ENCODE results near the gene CASP9.

Gene CASP9

DNA sequence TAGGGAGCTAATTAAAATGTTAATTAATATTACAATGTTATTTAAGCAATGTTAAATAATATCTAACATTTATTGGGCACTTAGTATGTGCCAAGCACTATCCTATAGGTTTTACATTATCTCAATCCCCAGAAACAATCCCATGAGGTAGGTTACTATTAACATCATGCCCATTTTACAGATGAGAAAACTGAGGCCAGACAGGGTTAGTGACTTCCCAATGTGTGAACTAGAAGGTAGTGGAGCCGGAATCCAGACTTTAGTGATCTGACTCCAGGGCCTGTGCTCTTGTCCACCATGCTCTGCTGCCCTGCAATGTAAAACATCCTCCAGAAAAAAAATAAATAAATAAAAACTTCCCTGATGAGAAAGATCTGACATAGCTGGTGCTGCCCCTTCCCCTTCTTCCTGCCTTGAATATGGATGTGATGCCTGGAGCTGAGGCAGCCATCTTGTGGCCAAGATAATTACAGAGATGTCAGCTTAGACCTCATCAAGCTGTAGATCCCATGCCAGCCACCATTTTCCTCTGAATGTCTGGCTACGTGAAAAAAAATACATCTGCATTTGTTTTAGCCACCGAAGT lies 75.0 kb downstream of the CASP9 start:
- DNase-seq (ENCODE audit: low read depth, low spot score): no peak

GRCh38 chr1:15446212-15446611 lies 77.8 kb downstream of the CASP9 start:
- no peak for DNase-seq (ENCODE audit: low read depth, low spot score)

DNA sequence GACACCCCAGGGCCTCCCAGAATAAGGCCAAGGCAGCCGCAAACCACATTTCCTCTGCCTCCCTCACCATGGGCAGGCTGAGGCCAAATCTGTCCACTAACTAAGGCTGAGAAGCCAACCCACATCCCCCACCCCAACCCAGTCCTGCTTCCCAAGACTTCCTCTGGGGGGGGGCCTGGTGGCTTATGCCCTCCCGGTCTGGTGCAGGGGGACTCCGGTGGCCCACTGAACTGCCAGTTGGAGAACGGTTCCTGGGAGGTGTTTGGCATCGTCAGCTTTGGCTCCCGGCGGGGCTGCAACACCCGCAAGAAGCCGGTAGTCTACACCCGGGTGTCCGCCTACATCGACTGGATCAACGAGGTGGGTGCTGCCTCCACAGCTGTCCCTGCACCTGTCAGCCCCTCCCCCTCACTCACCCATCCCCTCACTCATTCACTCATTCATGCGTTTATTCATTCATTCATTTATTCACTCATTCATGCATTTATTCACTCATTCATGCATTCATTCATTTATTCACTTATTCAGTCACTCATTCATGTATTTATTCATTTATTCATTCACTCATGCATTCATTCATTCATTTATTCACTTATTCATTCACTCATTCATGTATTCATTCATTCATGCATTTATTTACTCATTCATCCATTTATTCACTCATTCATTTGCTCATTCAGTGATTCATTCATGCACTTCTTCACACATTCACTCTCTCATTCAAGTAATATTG lies 78.5 kb downstream of the CASP9 start:
- no peak for DNase-seq (ENCODE audit: low read depth, low spot score)

DNA sequence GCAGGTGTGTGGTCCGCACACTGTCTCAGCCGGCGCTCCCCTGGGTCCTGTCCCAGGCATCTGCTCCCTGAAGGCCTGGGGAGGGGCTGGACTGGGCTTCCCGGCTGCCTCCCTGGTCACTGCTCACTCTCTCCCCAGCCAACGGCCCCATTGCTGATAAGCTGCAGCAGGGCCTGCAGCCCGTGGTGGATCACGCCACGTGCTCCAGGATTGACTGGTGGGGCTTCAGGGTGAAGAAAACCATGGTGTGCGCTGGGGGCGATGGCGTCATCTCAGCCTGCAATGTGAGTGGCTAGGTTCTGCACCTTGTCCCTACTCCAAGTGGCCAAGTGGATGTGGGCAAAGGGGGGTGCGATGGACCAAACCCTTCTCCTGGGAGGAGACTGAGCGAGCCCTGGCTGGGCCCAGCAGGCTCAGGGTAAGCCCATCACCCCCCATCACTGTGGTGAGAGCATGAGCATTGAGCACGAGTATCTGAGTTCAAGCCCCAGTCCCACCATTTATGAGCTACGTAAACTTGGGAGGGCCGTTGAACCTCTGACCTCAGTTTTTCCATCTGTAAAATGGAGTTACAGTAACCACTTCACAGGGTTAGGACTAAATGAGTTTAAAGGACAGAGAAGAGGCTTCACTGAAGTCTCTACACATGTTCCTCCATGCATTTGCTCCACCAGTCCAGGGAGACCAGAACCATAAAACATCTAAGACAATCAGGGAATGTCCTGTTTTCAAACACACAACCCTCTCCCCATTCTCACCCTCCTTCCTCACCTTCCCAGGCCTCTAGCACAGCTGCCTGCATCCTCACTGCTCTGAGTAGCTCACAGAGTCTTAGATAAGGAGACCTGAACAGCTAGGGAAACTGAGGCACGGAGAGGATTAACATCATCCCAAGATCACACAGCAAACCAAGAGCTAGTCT lies 79.3 kb downstream of the CASP9 start:
- no peak for DNase-seq (ENCODE audit: low read depth, low spot score)

- DNase-seq (ENCODE audit: low read depth, low spot score): no peak
Observed at GRCh38 chr1:15443281-15443680, 80.7 kb downstream of the CASP9 start.

DNA sequence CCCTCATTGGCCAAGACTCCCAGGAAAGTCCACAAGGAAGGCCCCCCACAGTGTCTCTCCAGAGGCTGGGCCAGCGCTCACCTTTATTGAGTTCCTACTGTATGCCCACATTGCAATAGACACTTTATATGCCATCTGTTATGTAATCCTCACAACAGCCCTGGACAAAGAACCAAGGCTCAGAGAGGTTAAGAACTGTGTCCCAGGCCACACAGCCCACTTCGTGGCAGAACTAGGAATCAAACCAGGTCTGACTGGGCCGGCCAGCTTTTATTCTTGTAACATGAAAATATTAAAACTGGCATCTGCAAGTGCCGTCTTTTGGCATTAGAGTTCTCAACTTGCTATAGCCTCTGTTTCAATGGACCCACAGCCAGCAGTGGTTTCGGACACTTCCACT lies 81.3 kb downstream of the CASP9 start:
- no peak for DNase-seq (ENCODE audit: low read depth, low spot score)

DNA sequence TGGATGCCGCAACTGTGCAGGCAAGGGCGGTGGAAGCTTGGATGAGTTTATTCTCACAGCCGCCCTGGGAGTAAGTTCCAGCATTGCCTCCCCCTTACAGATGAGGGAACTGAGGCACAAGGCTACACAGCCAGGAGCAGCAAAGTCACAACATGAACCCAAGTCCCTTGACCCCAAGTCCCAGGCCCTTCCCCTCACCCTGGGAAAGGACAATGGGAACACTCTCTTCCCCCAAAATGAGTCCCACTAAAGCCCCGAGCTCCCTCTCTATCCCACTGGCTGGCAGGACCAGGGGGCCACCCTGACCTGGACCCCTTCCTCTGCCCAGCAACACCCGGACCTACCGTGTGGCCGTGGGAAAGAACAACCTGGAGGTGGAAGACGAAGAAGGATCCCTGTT lies 81.9 kb downstream of the CASP9 start:
- DNase-seq (ENCODE audit: low read depth, low spot score): no peak
